Lung (tissue), 12 donors: ENCODE results near the gene SH3PXD2B. TPM values are rescaled to one million over a fixed set of nuclear protein-coding genes. Genes with fewer than 3 reads are reported as not detected.

Experiments used
- ATAC-seq: fragments of 200-7000 bp; cut with Tn5 transposase; one replicate; pipeline ENCODE4 v1.9.1; 2020; ENCODE audit warnings: moderate number of reproducible peaks; ENCODE audit not compliant: insufficient read depth, low FRiP score
- DNase-seq, 3 donors: peaks; one replicate each; pipeline ENCODE4 v3.0.0-alpha.2; 2013 to 2017
- H3K27ac ChIP-seq, 2 donors: one replicate each; pipeline ENCODE4 v1.5.1; 2013; ENCODE audit warnings: mild to moderate bottlenecking in 2 of 2, moderate library complexity in 2 of 2, control low read depth in 1 of 2, inconsistent platforms in 1 of 2, low read depth in 1 of 2, low read length in 1 of 2
- H3K27me3 ChIP-seq, 3 donors: one replicate each; pipeline ENCODE4 v1.5.1; 2013; ENCODE audit warnings: low read length in 2 of 3; ENCODE audit not compliant: control insufficient read depth in 3 of 3, insufficient read depth in 3 of 3
- H3K36me3 ChIP-seq, 4 donors: one replicate each; pipeline ENCODE4 v1.5.1; 2013; ENCODE audit warnings: low read length in 4 of 4, mild to moderate bottlenecking in 1 of 4, moderate library complexity in 1 of 4; ENCODE audit not compliant: control insufficient read depth in 4 of 4, insufficient read depth in 4 of 4
- H3K4me1 ChIP-seq, 5 donors: one replicate each; pipeline ENCODE4 v1.5.1; 2013; ENCODE audit warnings: low read length in 5 of 5, mild to moderate bottlenecking in 2 of 5, moderate library complexity in 1 of 5; ENCODE audit not compliant: control insufficient read depth in 5 of 5, insufficient read depth in 5 of 5
- H3K4me3 ChIP-seq: one replicate; pipeline ENCODE4 v1.5.1; 2013; ENCODE audit warnings: mild to moderate bottlenecking, control low read depth, moderate library complexity
- H3K9ac ChIP-seq, 2 donors: one replicate each; pipeline ENCODE4 v1.5.1; 2013; ENCODE audit warnings: low read length in 2 of 2, control low read depth in 1 of 2; ENCODE audit not compliant: insufficient read depth in 1 of 2
- H3K9me3 ChIP-seq, 4 donors: one replicate each; pipeline ENCODE4 v1.5.1; 2013; ENCODE audit warnings: low read length in 3 of 4, mild to moderate bottlenecking in 1 of 4, moderate library complexity in 1 of 4; ENCODE audit not compliant: control insufficient read depth in 4 of 4, insufficient read depth in 3 of 4
- CTCF ChIP-seq: IDR thresholded peaks from 2 replicates; pipeline ENCODE4 v1.5.1; 2012; ENCODE audit warnings: mild to moderate bottlenecking; ENCODE audit errors: control extremely low read depth, extremely low read depth
- WGBS, 2 donors: extraction: QIAGEN DNeasy Blood & Tissue Kit; methylation state at CpG; one replicate each; pipeline ENCODE4 v1.1.7; 2013; 5-methylcytosine and 5-hydroxymethylcytosine counted together
- polyA plus RNA-seq, 2 donors: library from polyadenylated mRNA; stranded (reverse); fragments of 200-250 nt; gene quantifications; one replicate each; pipeline ENCODE4 v1.2.1, GENCODE V29; 2013
- total RNA-seq, 2 donors: library from RNA; depleted of rRNA in 1 of 2; stranded (reverse); fragments of >200 nt in 1 of 2; gene quantifications; one replicate each; pipeline ENCODE4 v1.2.1, GENCODE V29; 2014 to 2021
- donor health status: control.
- donor health status: control.
- donor health status: Bipolar disorder and iron deficiency.
- donor health status: healthy.
- donor health status: DM: yes; HTN: yes; CAD: no.

Gene SH3PXD2B
- total and polyA plus RNA-seq, 4 donors, result 8.0 to 56.0 (median 21.4) TPM

DNA sequence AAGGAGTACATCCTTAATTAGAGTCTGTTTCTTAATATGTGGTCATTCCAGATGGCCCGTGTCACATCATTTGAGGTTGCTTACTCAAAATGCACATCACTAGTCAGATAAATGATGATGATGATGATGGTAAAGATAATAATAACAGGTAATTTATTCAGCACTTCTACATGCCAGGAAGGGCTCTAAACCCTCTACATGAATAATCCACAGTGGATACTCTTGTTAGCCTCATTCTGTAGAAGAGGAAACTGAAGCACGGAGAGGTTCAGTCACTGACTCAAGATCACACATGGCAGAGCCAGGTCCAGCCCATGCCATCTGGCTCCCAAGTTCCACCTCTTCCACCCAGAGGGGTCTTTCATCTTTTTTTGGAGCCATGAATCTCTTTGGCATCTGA is 11.7 kb downstream of the SH3PXD2B start:
- TF ChIP-seq CTCF, result no peak
- H3K27ac ChIP-seq, result no peak overlapping the region
- no peak overlapping the region for H3K4me3 ChIP-seq
- H3K9ac ChIP-seq, result no peak overlapping the region
- no peak for ATAC-seq
- H3K27me3 ChIP-seq, result no peaks in the 10 kb centered on the region
- H3K9me3 ChIP-seq, result no peaks in the 10 kb centered on the region
- WGBS, 2 donors, result 85 to 86% methylated on average over 2 of the region's 2 CpGs
- peaks cover 0 to 37% (median 29%) of the 10 kb centered on the region in 5 donors for H3K4me1 ChIP-seq
- H3K36me3 ChIP-seq, result no peaks in the 10 kb centered on the region
- DNase-seq, result no peak

DNA sequence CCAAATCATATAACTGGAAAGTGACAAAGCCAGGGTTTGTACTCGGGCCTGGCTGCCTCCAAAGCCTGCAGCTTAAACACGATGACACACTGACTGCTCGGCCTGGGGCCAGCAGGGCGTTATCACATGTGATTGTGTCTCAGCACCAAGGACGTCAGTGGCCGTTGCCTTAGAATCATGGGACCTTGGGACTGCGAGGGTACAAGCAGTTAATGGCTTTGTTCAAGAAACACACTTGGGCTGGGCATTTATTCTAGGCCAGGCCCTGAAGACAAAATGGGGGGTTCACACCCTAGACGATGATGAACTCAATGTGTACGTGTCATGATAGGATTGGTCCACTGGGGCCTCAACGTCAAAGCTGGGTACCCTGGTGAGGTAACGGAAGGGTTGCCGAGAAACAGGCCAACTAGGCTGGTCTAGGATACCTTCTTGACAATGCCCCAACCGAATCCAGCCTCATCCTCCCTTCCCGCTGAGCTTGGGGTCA is 13.0 kb downstream of the SH3PXD2B start:
- no peak overlapping the region for H3K27ac ChIP-seq
- no peaks in the 10 kb centered on the region for H3K36me3 ChIP-seq
- H3K9ac ChIP-seq, result no peak overlapping the region
- 90 to 95% methylated on average over 14 of the region's 14 CpGs for WGBS, 2 donors
- H3K4me1 ChIP-seq, result peaks cover 0 to 43% (median 29%) of the 10 kb centered on the region in 5 donors
- TF ChIP-seq CTCF, result no peak
- H3K27me3 ChIP-seq, result no peaks in the 10 kb centered on the region
- DNase-seq, result no peak
- H3K9me3 ChIP-seq, result no peaks in the 10 kb centered on the region
- no peak overlapping the region for H3K4me3 ChIP-seq
- no peak for ATAC-seq

DNA sequence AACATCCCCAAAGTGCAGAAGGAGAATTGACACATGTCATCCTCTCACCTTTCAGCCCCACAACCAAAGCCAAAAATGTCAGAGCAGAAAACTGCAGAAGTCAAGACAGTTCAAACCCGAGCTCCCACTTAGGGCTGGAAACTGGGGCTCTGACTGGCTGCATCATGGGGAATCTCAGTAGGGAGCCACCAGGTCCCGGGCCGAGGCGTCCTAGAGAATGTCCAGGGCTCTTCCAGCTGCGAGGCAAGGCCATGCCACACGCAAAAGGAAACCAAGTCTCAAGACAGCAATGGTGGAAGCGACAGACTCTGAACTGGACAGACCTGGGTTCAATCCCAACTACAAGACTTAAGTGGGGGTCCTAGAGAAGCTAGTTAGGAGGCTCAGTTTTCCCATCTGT is 13.8 kb downstream of the SH3PXD2B start:
- ATAC-seq (no peak), DNase-seq (no peak)
- peaks cover 0 to 39% (median 27%) of the 10 kb centered on the region in 5 donors for H3K4me1 ChIP-seq
- H3K27ac ChIP-seq, result no peak overlapping the region
- H3K36me3 ChIP-seq, result no peaks in the 10 kb centered on the region
- no peak overlapping the region for H3K9ac ChIP-seq
- H3K27me3 ChIP-seq, result no peaks in the 10 kb centered on the region
- H3K4me3 ChIP-seq, result no peak overlapping the region
- 96% methylated on average over 7 of the region's 7 CpGs for WGBS, 2 donors
- no peak for TF ChIP-seq CTCF
- no peaks in the 10 kb centered on the region for H3K9me3 ChIP-seq
